Measurements from ENCODE around the gene RAB7B. TPM values are rescaled to one million over a fixed set of nuclear protein-coding genes. Genes with fewer than 3 reads are reported as not detected.
"Not testable (repeated sequence)": the region's sequence is repeated elsewhere in the genome, so short reads cannot be mapped to it uniquely, and the experiment has no call there.

RAB7B gene
- total RNA-seq (ENCODE audit: low replicate concordance) = 0.22 TPM in 1 of 2 replicates, not detected in the other

GRCh38 chr1:206002871-206003801 lies at the start of gene RAB7B:
RAB7B (minus strand) TSS chr1:206003395; CDS start chr1:205994135, 9,260 bp downstream.
- Histone ChIP-seq H3K4me2 (no peak within 1 kb of the TSS), H3K9me3 (ENCODE audit: low read depth) (no peaks in the 10 kb centered on the region), H3K4me1 (peaks cover 4% of the 10 kb centered on the region), H3K36me3 (no peaks in the 10 kb centered on the region), H3K9ac (no peak within 1 kb of the TSS), H3K27ac (no peak within 1 kb of the TSS), H3F3A (ENCODE audit: low read depth) (no peaks in the 10 kb centered on the region), H3K27me3 (no peaks in the 10 kb centered on the region), H4K20me1 (ENCODE audit: low read depth) (no peaks in the 10 kb centered on the region), H2AFZ (replicated peaks) (peak within 1 kb of the TSS; percentile 90), H3K79me2 (ENCODE audit: low read depth) (no peaks in the 10 kb centered on the region), H3K4me3 (no peak within 1 kb of the TSS)
- no peak for DNase-seq (ENCODE audit: low spot score)
- H3K27me3 Mint-ChIP-seq (ENCODE audit: insufficient read depth, low read depth) = peaks cover 15% of the 10 kb centered on the region
- no peaks in the 10 kb centered on the region for H3K9me3 Mint-ChIP-seq
- H3K36me3 Mint-ChIP-seq = no peaks in the 10 kb centered on the region
- H3K27ac Mint-ChIP-seq = peak within 1 kb of the TSS; percentile 64
- peaks cover 40% of the 10 kb centered on the region for H3K4me1 Mint-ChIP-seq
- H3K4me3 Mint-ChIP-seq = peak within 1 kb of the TSS; percentile 24
- no peak for TF ChIP-seq EZH2phosphoT487 (IDR thresholded peaks at IDR 0.05)
- no peak for TF ChIP-seq EZH2 (IDR thresholded peaks at IDR 0.05)
- TF ChIP-seq, protein P1, sequence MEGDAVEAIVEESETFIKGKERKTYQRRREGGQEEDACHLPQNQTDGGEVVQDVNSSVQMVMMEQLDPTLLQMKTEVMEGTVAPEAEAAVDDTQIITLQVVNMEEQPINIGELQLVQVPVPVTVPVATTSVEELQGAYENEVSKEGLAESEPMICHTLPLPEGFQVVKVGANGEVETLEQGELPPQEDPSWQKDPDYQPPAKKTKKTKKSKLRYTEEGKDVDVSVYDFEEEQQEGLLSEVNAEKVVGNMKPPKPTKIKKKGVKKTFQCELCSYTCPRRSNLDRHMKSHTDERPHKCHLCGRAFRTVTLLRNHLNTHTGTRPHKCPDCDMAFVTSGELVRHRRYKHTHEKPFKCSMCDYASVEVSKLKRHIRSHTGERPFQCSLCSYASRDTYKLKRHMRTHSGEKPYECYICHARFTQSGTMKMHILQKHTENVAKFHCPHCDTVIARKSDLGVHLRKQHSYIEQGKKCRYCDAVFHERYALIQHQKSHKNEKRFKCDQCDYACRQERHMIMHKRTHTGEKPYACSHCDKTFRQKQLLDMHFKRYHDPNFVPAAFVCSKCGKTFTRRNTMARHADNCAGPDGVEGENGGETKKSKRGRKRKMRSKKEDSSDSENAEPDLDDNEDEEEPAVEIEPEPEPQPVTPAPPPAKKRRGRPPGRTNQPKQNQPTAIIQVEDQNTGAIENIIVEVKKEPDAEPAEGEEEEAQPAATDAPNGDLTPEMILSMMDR (IDR thresholded peaks at IDR 0.05) = no peak

DNA sequence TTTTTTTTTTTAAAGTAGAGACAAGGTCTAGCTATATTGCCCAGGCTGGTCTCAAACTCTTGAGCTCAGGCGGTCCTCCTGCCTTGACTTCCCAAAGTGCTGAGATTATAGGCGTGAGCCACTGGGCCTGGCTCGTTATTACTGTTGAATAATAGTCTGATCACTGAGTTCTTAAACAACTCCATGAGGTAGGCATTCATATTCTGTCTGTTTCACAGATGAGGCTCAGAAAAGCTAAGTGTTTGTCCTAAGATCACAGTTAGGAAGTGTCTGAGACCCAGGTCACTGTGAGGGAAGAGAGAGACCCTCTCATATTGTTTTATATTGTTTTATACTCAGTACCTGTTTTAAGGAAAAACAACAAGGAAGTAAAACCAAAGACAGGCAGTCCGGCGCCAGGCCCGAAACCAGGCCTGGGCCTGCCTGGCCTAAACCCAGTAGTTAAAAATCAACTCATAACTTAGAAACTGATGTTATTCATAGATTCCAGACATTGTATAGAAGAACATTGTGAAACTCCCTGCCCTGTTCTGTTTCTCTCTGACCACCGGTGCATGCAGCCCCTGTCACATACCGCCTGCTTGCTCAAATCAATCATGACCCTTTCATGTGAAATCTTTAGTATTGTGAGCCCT lies 49.2 kb upstream of the RAB7B start:
- H3K36me3 Mint-ChIP-seq; H3K27me3 ChIP-seq; H3K27ac Mint-ChIP-seq; H3K4me3 Mint-ChIP-seq; H2AFZ ChIP-seq (replicated peaks); H3K4me1 ChIP-seq; H3K79me2 ChIP-seq (ENCODE audit: low read depth); H3K4me3 ChIP-seq; DNase-seq (ENCODE audit: low spot score); H3K9me3 ChIP-seq (ENCODE audit: low read depth); H3K4me2 ChIP-seq; H3K36me3 ChIP-seq; H3F3A ChIP-seq (ENCODE audit: low read depth); H3K9ac ChIP-seq; H4K20me1 ChIP-seq (ENCODE audit: low read depth); H3K27ac ChIP-seq; H3K27me3 Mint-ChIP-seq (ENCODE audit: insufficient read depth, low read depth): not testable (repeated sequence)
- Mint-ChIP-seq H3K4me1 (peaks cover 13% of the 10 kb centered on the region), H3K9me3 (peaks cover 14% of the 10 kb centered on the region)

DNA sequence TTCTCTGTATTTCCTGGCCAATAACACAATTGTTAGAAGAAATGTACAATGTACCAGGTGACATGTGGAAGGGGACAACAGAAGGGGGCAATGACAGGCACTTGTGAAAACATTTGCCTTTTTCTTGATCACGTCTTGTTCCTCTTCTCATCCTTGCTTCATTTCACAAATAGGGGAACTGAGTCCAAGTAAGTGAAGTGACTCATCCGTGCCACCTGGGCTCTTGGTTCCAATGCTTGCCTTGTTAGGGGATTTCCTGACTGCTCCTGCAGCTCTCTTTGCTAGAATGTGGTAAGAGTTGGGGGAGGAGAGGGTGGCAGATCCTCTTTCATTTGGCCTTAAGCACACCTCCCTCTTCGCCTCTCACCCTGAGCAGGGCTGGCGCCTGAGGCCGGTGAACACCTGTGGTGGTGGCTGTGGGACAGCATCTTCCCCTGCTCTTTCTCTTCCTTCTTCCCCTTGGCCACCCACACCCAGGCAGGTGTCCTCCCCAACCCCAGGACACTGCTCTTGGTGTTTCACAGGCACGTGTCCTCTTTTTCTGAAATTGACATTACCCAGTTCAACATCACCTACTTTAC lies 47.5 kb upstream of the RAB7B start:
- H3K36me3 ChIP-seq = no peaks in the 10 kb centered on the region
- H3K9me3 ChIP-seq (ENCODE audit: low read depth) = peaks cover 6% of the 10 kb centered on the region
- H3K27ac ChIP-seq = no peak overlapping the region
- H3K4me3 ChIP-seq = no peak overlapping the region
- H3K79me2 ChIP-seq (ENCODE audit: low read depth) = no peaks in the 10 kb centered on the region
- H3F3A ChIP-seq (ENCODE audit: low read depth) = no peaks in the 10 kb centered on the region
- no peaks in the 10 kb centered on the region for H3K27me3 ChIP-seq
- no peaks in the 10 kb centered on the region for H4K20me1 ChIP-seq (ENCODE audit: low read depth)
- DNase-seq (ENCODE audit: low spot score) = no peak
- TF ChIP-seq EZH2 (IDR thresholded peaks at IDR 0.05) = no peak
- TF ChIP-seq, protein P1 (IDR thresholded peaks at IDR 0.05) = no peak
- TF ChIP-seq EZH2phosphoT487 (IDR thresholded peaks at IDR 0.05) = no peak
- peaks cover 4% of the 10 kb centered on the region for H3K4me1 ChIP-seq
- no peak overlapping the region for H2AFZ ChIP-seq (replicated peaks)
- Mint-ChIP-seq H3K4me3 (no peak overlapping the region), H3K27me3 (ENCODE audit: insufficient read depth, low read depth) (peaks cover 2% of the 10 kb centered on the region), H3K4me1 (peaks cover 13% of the 10 kb centered on the region), H3K9me3 (peaks cover 14% of the 10 kb centered on the region), H3K27ac (no peak overlapping the region), H3K36me3 (peaks cover 3% of the 10 kb centered on the region)
- H3K4me2 ChIP-seq = no peak overlapping the region
- no peak overlapping the region for H3K9ac ChIP-seq

Data from neural progenitor cell (in vitro differentiated cells).